GM12878 (cell line): ENCODE measurements around the gene TBX15. TPM values are rescaled to one million over a fixed set of nuclear protein-coding genes. Genes with fewer than 3 reads are reported as not detected.
A peak's percentile ranks its signal among the peaks of the same experiment; 100 is the strongest.

ENCODE experiments used
- ATAC-seq: fragments of 200-7000 bp; cut with Tn5 transposase; 3 replicates; pipeline ENCODE4 v1.9.1; 2020; ENCODE audit warnings: mild to moderate bottlenecking, moderate library complexity
- BruUV-seq: library from RNA; stranded (reverse); fragments of 400-500 nt; replicated peaks from 2 replicates; lab custom pipeline; 2021; lab: Mats Ljungman, UMichigan
- CTCF ChIA-PET: fragments of 300-600 bp; sonication (Branson Sonifier 250); formaldehyde crosslinking; extraction: SDS; loops from one replicate; lab custom pipeline; 2021; ENCODE audit warnings: inconsistent platforms; lab: Yijun Ruan, JAX
- POLR2A ChIA-PET: fragments of 350-600 bp; formaldehyde crosslinking; extraction: SDS; loops from one replicate; lab custom pipeline; 2021; ENCODE audit warnings: inconsistent platforms; lab: Charles Lee
- RAD21 ChIA-PET: fragments of 300-600 bp; sonication (Branson Sonifier 250); formaldehyde crosslinking; loops from one replicate; lab custom pipeline; 2023; ENCODE audit warnings: antibody characterized with exemption; ENCODE audit not compliant: unreplicated experiment; lab: Charles Lee
- SMC1A ChIA-PET: fragments of 300-600 bp; sonication (Branson Sonifier 250); formaldehyde crosslinking; loops from one replicate; lab custom pipeline; 2023; ENCODE audit not compliant: unreplicated experiment, uncharacterized antibody; lab: Charles Lee
- DNase-seq: peaks from one replicate; pipeline ENCODE4 v3.0.0-alpha.2; 2011; ENCODE audit warnings: low read depth, low spot score
- FAIRE-seq: peaks from 3 replicates; lab custom pipeline; 2011; peaks lifted over from hg19 to GRCh38; lab: Jason Lieb, UNC
- H2AFZ ChIP-seq: 2 replicates; pipeline ENCODE4 v1.6.0; 2011; ENCODE audit warnings: low read depth, low read length, control low read depth; ENCODE audit not compliant: control insufficient read depth
- H3K27ac ChIP-seq: 2 replicates; pipeline ENCODE4 v1.5.1; 2011; ENCODE audit warnings: control low read depth; ENCODE audit not compliant: control insufficient read depth, insufficient read depth
- H3K27me3 ChIP-seq, 2 experiments: replicated peaks in 1 of 2; 2 replicates each; pipeline versions ENCODE4 v1.6.0 to v1.6.1; 2011; ENCODE audit warnings: low read length in 1 of 2; ENCODE audit not compliant: control insufficient read depth in 2 of 2, insufficient read depth in 2 of 2
- H3K36me3 ChIP-seq, 2 experiments: 2 replicates each; pipeline ENCODE4 v1.5.1; 2011; ENCODE audit warnings: low read length in 1 of 2; ENCODE audit not compliant: control insufficient read depth in 2 of 2, insufficient read depth in 2 of 2
- H3K4me1 ChIP-seq: 2 replicates; pipeline ENCODE4 v1.6.1; 2011; ENCODE audit warnings: mild to moderate bottlenecking, low read length, moderate library complexity, mixed read lengths; ENCODE audit not compliant: control insufficient read depth, insufficient read depth
- H3K4me2 ChIP-seq: 2 replicates; pipeline ENCODE4 v1.6.0; 2011; ENCODE audit warnings: control low read depth; ENCODE audit not compliant: control insufficient read depth, insufficient read depth
- H3K4me3 ChIP-seq: fragments of 200-600 bp; sonication (generic); 2 replicates; pipeline ENCODE4 v1.5.1; 2016
- H3K79me2 ChIP-seq: 2 replicates; pipeline ENCODE4 v1.6.0; 2011; ENCODE audit warnings: low read length; ENCODE audit not compliant: control insufficient read depth, insufficient read depth
- H3K9ac ChIP-seq: 2 replicates; pipeline ENCODE4 v1.8.0; 2011; ENCODE audit warnings: low read length, control low read depth, mixed read lengths; ENCODE audit not compliant: control insufficient read depth, insufficient read depth
- H3K9me3 ChIP-seq: replicated peaks from 3 replicates; pipeline ENCODE4 v1.5.1; 2011; ENCODE audit warnings: mild to moderate bottlenecking, low read length; ENCODE audit not compliant: control insufficient read depth, insufficient read depth
- H4K20me1 ChIP-seq: 2 replicates; pipeline ENCODE4 v1.6.0; 2011; ENCODE audit not compliant: control insufficient read depth, insufficient read depth
- CBX5 ChIP-seq: sonication (generic); IDR thresholded peaks from 2 replicates; pipeline ENCODE4 v1.6.1; 2016; ENCODE audit warnings: low read depth, moderate library complexity, mild to moderate bottlenecking, inconsistent platforms
- CHD4 ChIP-seq: fragments of 200-600 bp; sonication (generic); IDR thresholded peaks from 2 replicates; pipeline ENCODE4 v1.6.1; 2016; ENCODE audit warnings: mild to moderate bottlenecking
- FOS ChIP-seq: IDR thresholded peaks from 3 replicates; pipeline ENCODE4 v1.6.1; 2011; ENCODE audit warnings: borderline replicate concordance; ENCODE audit not compliant: insufficient read length; ENCODE audit errors: extremely low read depth
- IRF4 ChIP-seq: IDR thresholded peaks from 2 replicates; pipeline ENCODE4 v1.6.1; 2011; ENCODE audit warnings: low read depth, low read length
- MTA2 ChIP-seq: fragments of 450-650 bp; IDR thresholded peaks from 2 replicates; pipeline ENCODE4 v1.6.1; 2016; ENCODE audit warnings: low read depth, mild to moderate bottlenecking, moderate library complexity
- MTA3 ChIP-seq: IDR thresholded peaks from 2 replicates; pipeline ENCODE4 v1.6.1; 2012; ENCODE audit warnings: low read length, inconsistent platforms, borderline replicate concordance
- MYC ChIP-seq: IDR thresholded peaks from 2 replicates; pipeline ENCODE4 v1.6.1; 2011; ENCODE audit warnings: mild to moderate bottlenecking, low read length, moderate library complexity, inconsistent platforms; ENCODE audit not compliant: insufficient read depth, insufficient replicate concordance, insufficient read length, severe bottlenecking
- SMAD5 ChIP-seq: IDR thresholded peaks from 2 replicates; pipeline ENCODE4 v1.6.1; 2016; ENCODE audit warnings: antibody characterized with exemption, low read depth
- SREBF2 ChIP-seq: IDR thresholded peaks from 2 replicates; pipeline ENCODE4 v1.6.1; 2012; ENCODE audit warnings: mild to moderate bottlenecking, low read length
- SUZ12 ChIP-seq: fragments of 200-600 bp; sonication (generic); IDR thresholded peaks from one replicate; pipeline ENCODE4 v1.6.1; 2018; ENCODE audit warnings: antibody characterized with exemption, mild to moderate bottlenecking; ENCODE audit not compliant: unreplicated experiment
- in situ Hi-C: fragments of 300-500 bp; cut with MboI; formaldehyde crosslinking; loops from 9 replicates; pipeline ENCODE4 v1.14.3; 2018; ENCODE audit warnings: mixed read lengths
- intact Hi-C: fragments of 100-400 bp; cut with micrococcal nuclease; formaldehyde crosslinking; loops from one replicate; pipeline ENCODE4 v1.14.2; 2022; ENCODE audit not compliant: unreplicated experiment
- polyA plus RNA-seq, 11 experiments: library from polyadenylated mRNA; depleted of rRNA in 4 of 11; unstranded in 6 of 11; stranded (reverse) in 5 of 11; fragments of >200 nt; fragmentation: Nextera tagmentation in 4 of 11; fragmentation: Illumina TruSeq in 1 of 11; extraction: Ambion mirVana in 4 of 11; extraction: Trizol in 1 of 11; gene quantifications; 1 replicate in 1 of 11; 2 replicates in 10 of 11; pipeline versions ENCODE4 v1.2.1 to v1.2.3, GENCODE V29; 2011 to 2016; ENCODE audit warnings: inconsistent platforms in 2 of 11, missing spikeins in 2 of 11, low read depth in 1 of 11
- total RNA-seq, 4 experiments: library from RNA; depleted of rRNA in 3 of 4; stranded (reverse); fragments of >200 nt in 3 of 4; fragmentation: Illumina TruSeq in 1 of 4; extraction: Trizol in 1 of 4; gene quantifications; 2 replicates each; pipeline versions ENCODE4 v1.2.1 to v1.2.3, GENCODE V29; 2013 to 2021
- TF ChIP-seq, protein P1 (sequence below): fragments of 150-350 bp; IDR thresholded peaks from 2 replicates; pipeline ENCODE4 v1.6.1; 2016; ENCODE audit warnings: low read depth, low read length
- TF ChIP-seq, protein P2 (sequence below), 3 experiments: IDR thresholded peaks in 2 of 3; conservative IDR thresholded peaks in 1 of 3; 2 replicates each; pipeline ENCODE4 v1.5.1; 2011; ENCODE audit warnings: low read depth in 3 of 3, low read length in 3 of 3, mild to moderate bottlenecking in 3 of 3, control low read depth in 2 of 3, moderate library complexity in 2 of 3, inconsistent platforms in 1 of 3, mixed read lengths in 1 of 3; ENCODE audit not compliant: control insufficient read depth in 2 of 3, insufficient read depth in 1 of 3; ENCODE audit errors: extremely low read depth in 1 of 3

Gene TBX15
- total and polyA plus RNA-seq, 10 of the 15 experiments (the other 5 are each of a cell fraction or from before 2014, with no cell fraction given), result 0.64 to 9.4 (median 0.99) TPM

DNA sequence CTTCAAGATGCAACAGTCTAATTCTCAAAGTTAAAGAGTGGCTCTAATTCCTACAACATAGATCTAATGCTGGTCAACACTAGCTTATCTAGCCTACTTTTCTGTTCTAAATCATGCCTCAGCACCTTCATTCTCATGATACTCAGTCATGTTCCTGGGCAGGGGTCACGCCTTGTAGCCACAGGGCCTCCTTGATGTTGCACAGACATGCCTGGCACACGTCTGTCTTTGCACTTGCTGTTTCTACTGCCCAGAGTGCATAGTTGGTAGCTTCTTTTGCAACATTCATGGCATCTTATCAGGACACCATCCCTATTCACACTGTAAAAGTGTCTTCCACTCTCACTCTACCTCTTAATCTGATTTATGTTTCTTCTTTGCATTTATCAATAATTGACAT is 76.6 kb downstream of the TBX15 start (continued):
- TF ChIP-seq, protein P1, sequence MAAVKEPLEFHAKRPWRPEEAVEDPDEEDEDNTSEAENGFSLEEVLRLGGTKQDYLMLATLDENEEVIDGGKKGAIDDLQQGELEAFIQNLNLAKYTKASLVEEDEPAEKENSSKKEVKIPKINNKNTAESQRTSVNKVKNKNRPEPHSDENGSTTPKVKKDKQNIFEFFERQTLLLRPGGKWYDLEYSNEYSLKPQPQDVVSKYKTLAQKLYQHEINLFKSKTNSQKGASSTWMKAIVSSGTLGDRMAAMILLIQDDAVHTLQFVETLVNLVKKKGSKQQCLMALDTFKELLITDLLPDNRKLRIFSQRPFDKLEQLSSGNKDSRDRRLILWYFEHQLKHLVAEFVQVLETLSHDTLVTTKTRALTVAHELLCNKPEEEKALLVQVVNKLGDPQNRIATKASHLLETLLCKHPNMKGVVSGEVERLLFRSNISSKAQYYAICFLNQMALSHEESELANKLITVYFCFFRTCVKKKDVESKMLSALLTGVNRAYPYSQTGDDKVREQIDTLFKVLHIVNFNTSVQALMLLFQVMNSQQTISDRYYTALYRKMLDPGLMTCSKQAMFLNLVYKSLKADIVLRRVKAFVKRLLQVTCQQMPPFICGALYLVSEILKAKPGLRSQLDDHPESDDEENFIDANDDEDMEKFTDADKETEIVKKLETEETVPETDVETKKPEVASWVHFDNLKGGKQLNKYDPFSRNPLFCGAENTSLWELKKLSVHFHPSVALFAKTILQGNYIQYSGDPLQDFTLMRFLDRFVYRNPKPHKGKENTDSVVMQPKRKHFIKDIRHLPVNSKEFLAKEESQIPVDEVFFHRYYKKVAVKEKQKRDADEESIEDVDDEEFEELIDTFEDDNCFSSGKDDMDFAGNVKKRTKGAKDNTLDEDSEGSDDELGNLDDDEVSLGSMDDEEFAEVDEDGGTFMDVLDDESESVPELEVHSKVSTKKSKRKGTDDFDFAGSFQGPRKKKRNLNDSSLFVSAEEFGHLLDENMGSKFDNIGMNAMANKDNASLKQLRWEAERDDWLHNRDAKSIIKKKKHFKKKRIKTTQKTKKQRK, result no peak
- no peak for TF ChIP-seq FOS
- no peak for TF ChIP-seq MTA2
- no peak for TF ChIP-seq SUZ12
- no peak for TF ChIP-seq MTA3
- TF ChIP-seq IRF4, result no peak

DNA sequence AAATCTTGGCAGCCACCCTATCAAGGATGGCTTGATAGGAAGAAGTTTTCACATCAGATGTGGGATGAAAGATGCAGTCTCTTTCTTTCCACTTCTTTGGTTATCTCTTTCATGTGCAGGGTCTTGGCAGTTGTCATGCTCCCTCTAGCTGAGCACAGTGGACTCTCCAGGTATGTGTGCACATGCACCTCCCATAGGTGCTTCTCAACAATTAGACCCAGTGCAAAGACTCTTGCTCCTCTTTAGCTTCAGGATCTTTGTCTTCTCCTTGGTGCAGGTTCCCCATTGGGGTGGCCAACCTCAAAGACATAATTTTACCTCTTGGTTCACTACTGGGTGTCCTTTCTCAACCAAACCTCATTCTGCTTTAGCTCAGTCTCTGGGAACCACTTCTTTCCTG is 80.7 kb downstream of the TBX15 start:
- no peak for FAIRE-seq
- POLR2A ChIA-PET, result interaction anchor here (0.7 to 1.7 kb wide), 4 partner anchors 9 to 12 kb away, joined by 3 to 6 read pairs (median 4); no protein-coding TSS in a partner anchor

More for the DNA sequence above, 80.7 kb downstream of the TBX15 start:
- Histone ChIP-seq H3K27me3 (no peaks in the 10 kb centered on the region), H4K20me1 (no peaks in the 10 kb centered on the region), H2AFZ (no peak overlapping the region), H3K36me3 (no peaks in the 10 kb centered on the region), H3K79me2 (no peaks in the 10 kb centered on the region), H3K4me3 (no peak overlapping the region), H3K27ac (no peak overlapping the region), H3K4me1 (no peaks in the 10 kb centered on the region), H3K9me3 (no peaks in the 10 kb centered on the region), H3K4me2 (no peak overlapping the region), H3K9ac (no peak overlapping the region)
- SMC1A ChIA-PET, result interaction anchor here (0.5 to 2.1 kb wide), 9 partner anchors 9 to 29 kb away, joined by 3 to 5 read pairs (median 3); no protein-coding TSS in a partner anchor
- TF ChIP-seq CHD4, result no peak
- TF ChIP-seq, protein P2, sequence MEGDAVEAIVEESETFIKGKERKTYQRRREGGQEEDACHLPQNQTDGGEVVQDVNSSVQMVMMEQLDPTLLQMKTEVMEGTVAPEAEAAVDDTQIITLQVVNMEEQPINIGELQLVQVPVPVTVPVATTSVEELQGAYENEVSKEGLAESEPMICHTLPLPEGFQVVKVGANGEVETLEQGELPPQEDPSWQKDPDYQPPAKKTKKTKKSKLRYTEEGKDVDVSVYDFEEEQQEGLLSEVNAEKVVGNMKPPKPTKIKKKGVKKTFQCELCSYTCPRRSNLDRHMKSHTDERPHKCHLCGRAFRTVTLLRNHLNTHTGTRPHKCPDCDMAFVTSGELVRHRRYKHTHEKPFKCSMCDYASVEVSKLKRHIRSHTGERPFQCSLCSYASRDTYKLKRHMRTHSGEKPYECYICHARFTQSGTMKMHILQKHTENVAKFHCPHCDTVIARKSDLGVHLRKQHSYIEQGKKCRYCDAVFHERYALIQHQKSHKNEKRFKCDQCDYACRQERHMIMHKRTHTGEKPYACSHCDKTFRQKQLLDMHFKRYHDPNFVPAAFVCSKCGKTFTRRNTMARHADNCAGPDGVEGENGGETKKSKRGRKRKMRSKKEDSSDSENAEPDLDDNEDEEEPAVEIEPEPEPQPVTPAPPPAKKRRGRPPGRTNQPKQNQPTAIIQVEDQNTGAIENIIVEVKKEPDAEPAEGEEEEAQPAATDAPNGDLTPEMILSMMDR (IDR thresholded peaks at IDR 0.05 in 2 of 3, conservative IDR thresholded peaks at IDR 0.05 in 1 of 3; ENCODE audit: control insufficient read depth in 2 of 3, extremely low read depth in 1 of 3, insufficient read depth in 1 of 3, low read depth in 3 of 3, low read length in 3 of 3), result peak in 1 of 3 experiments; percentile 18; a peak in 1 of 6 replicates
- TF ChIP-seq CBX5, result no peak
- no peak for TF ChIP-seq SMAD5
- no peak for TF ChIP-seq MYC
- TF ChIP-seq SREBF2, result no peak
- no peak for DNase-seq
- no TSS peak for BruUV-seq
- RAD21 ChIA-PET, result interaction anchor here (1.0 to 1.4 kb wide), 3 partner anchors 11 to 13 kb away, joined by 3 read pairs; no protein-coding TSS in a partner anchor
- ATAC-seq, result peak; percentile 43; the same call in 1 of the 3 replicates
- in situ Hi-C loops, result no loop called here
- CTCF ChIA-PET, result interaction anchor here (0.7 to 2.3 kb wide), 11 partner anchors 8 to 755 kb away, joined by 3 to 8 read pairs (median 4); no protein-coding TSS in a partner anchor
- intact Hi-C loops, result no loop called here
